Stimulated activated effector memory CD8-positive, alpha-beta T cell treated with anti-CD3 and anti-CD28 coated beads, Interleukin-12 subunit alpha, Interleukin-12 subunit beta, amount 100 ng/mL, for 72 hours (primary cell): ENCODE results near the gene BCKDHB.

ENCODE experiments used
- ATAC-seq: fragments of 150-1000 bp; cut with Tn5 transposase; 2 replicates; pipeline ENCODE4 v1.10.0; 2021
- DNase-seq, 2 donors: peaks; one replicate each; pipeline ENCODE4 v3.0.0; 2021 to 2022; ENCODE audit warnings: low spot score in 2 of 2
- H3K27ac Mint-ChIP-seq: one replicate; pipeline ENCODE4 v1.8.0; 2022; ENCODE audit warnings: mild to moderate bottlenecking, mixed read lengths
- H3K36me3 Mint-ChIP-seq: one replicate; pipeline ENCODE4 v1.8.0; 2022; ENCODE audit warnings: mild to moderate bottlenecking, mixed read lengths
- H3K4me1 Mint-ChIP-seq: one replicate; pipeline ENCODE4 v1.8.0; 2022; ENCODE audit warnings: mixed read lengths
- H3K4me3 Mint-ChIP-seq: one replicate; pipeline ENCODE4 v1.8.0; 2022; ENCODE audit warnings: mild to moderate bottlenecking, mixed read lengths
- H3K9me3 Mint-ChIP-seq: one replicate; pipeline ENCODE4 v1.8.0; 2022; ENCODE audit warnings: mixed read lengths

Gene BCKDHB

DNA sequence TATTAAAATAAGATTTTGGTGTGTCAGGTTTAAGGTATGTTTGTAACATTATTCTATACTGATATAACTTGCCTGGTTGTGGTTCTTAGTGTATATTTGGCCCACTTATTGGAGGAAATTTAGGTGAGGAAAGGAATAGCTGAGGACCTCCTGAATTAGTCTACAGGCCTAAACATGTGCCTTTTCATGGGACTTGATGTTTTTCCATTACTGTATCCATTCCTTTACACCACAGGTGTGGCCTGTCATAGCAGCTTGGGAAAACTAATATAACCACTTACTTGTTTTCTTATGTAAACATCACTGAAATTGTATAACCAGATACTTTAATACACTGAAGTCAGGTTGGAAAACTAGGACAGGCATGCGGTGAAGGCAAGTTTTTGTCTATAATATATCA, 27.6 kb downstream of the BCKDHB start:
- DNase-seq, result no peak
- ATAC-seq, result no peak
- H3K36me3 Mint-ChIP-seq, result peaks cover 20% of the 10 kb centered on the region
- H3K9me3 Mint-ChIP-seq, result no peaks in the 10 kb centered on the region
- no peaks in the 10 kb centered on the region for H3K4me1 Mint-ChIP-seq
- no peak overlapping the region for H3K27ac Mint-ChIP-seq
- H3K4me3 Mint-ChIP-seq, result no peak overlapping the region

- Mint-ChIP-seq H3K36me3 (no peaks in the 10 kb centered on the region), H3K9me3 (no peaks in the 10 kb centered on the region), H3K4me1 (no peaks in the 10 kb centered on the region), H3K27ac (no peak overlapping the region), H3K4me3 (no peak overlapping the region)
- DNase-seq, result no peak
- no peak for ATAC-seq
Observed at GRCh38 chr6:80142586-80142985, 36.1 kb downstream of the BCKDHB start.

DNA sequence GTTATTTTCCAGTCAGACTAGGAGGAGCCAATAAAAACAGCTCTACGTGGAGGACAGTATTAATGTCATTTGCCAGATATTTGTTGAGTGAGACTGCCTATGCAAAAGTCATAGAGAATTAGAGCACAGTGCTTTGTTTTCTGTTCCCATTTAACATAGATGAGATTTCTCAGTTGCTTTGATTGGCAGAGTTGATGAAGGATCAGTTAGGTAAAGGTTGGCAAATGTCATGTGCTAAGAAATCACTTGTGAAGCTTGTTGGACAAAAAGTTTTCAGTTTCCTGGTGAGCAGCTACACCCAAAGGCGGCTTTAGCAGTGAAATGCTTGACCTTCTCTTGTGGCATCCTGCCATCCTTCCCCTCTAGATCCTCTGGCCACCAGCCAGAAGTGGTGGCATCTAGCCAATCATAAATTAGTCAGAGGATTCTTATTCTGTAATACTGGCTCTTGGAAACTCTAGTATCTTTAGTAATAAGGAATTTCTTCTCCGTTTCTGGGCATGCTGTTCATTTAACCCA, 37.0 kb downstream of the BCKDHB start:
- no peaks in the 10 kb centered on the region for H3K36me3 Mint-ChIP-seq
- no peak overlapping the region for H3K27ac Mint-ChIP-seq
- no peak for ATAC-seq
- H3K4me3 Mint-ChIP-seq, result no peak overlapping the region
- H3K4me1 Mint-ChIP-seq, result no peaks in the 10 kb centered on the region
- no peaks in the 10 kb centered on the region for H3K9me3 Mint-ChIP-seq
- no peak for DNase-seq

GRCh38 chr6:80144753-80145315, 38.4 kb downstream of the BCKDHB start:
- Mint-ChIP-seq H3K4me3 (no peak overlapping the region), H3K4me1 (no peaks in the 10 kb centered on the region), H3K36me3 (no peaks in the 10 kb centered on the region), H3K9me3 (no peaks in the 10 kb centered on the region), H3K27ac (no peak overlapping the region)
- no peak for DNase-seq
- ATAC-seq, result no peak

DNA sequence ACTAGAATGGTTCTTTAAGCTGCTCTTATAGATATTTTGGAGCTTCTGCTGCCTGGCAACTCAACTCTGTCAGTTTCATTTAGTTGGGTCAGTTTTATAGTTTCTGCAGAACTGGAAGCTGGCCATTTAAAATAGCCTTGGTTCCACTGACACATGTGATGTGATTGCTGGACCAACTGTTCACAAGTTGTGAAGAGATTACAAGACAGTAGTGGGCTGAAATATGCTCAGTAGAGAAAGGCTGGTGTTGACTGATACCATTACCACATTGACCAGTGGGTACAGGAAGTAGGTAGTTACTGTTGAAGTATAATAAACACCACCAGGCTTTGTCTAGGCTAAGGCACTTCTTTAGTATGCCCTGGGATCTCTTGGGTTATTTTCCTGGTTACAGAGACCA, 39.0 kb downstream of the BCKDHB start:
- no peaks in the 10 kb centered on the region for H3K9me3 Mint-ChIP-seq
- no peaks in the 10 kb centered on the region for H3K4me1 Mint-ChIP-seq
- H3K27ac Mint-ChIP-seq, result no peak overlapping the region
- no peaks in the 10 kb centered on the region for H3K36me3 Mint-ChIP-seq
- no peak for ATAC-seq
- H3K4me3 Mint-ChIP-seq, result no peak overlapping the region
- DNase-seq, result no peak

DNA sequence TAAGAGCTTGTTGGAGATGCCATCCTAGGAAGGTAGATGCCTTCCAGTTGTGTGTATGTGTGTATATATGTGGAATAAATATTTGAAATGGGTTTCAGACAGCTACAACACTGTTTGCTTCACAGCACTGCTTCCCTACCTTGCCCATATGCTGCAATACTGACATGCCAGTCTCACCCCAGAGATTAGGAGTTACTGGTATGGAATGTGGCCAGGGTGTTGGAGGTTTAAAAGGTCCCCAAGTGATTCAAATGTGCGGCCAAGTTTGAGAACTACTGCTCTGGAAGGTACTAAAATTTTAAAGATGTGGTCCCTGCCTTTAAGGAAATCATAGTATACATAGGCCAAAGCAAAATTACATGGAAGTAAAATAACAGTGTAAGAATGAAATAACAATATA, 39.5 kb downstream of the BCKDHB start:
- no peaks in the 10 kb centered on the region for H3K36me3 Mint-ChIP-seq
- no peak overlapping the region for H3K27ac Mint-ChIP-seq
- no peak overlapping the region for H3K4me3 Mint-ChIP-seq
- no peaks in the 10 kb centered on the region for H3K9me3 Mint-ChIP-seq
- DNase-seq, result no peak
- ATAC-seq, result no peak
- H3K4me1 Mint-ChIP-seq, result no peaks in the 10 kb centered on the region

DNA sequence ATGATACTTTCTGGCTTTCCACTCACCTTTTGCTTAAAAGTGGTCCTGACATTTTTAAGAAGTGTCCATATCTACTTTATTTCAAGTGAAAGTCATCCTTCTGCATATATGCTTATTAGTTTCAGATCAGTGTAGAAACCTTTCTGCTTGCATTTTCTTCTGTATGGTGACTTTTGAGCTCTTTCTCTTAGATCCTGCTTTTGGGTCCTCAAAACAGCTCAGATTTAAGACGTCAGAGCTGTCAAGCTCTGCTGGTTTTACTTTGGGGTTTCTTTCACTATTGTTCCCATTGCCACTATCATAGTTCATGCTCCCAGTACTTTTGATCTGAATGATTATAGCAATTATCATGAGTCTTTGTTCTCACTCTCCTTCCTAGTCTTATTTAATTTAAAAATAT, 41.7 kb downstream of the BCKDHB start:
- H3K36me3 Mint-ChIP-seq, result no peaks in the 10 kb centered on the region
- no peak for DNase-seq
- no peak for ATAC-seq

DNA sequence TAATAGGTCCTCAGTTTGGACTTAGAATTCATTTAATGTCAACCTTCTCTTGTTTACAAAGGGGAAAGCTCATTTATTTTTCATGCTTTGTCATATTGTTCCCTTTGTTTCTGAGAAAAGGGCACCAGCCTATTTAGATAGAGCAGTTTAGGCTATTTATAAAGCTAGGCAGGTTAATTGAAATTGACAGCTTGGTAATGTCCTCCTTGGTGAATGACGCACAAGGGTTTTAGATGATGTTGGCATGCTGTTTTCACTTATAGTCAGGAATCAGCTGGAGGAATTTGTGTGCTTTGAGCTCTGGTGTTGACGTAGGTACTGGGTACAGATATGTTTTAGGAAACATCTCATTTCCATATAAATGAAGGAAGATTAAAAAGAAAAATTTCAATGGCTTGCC, 45.2 kb downstream of the BCKDHB start:
- ATAC-seq, result no peak
- Mint-ChIP-seq H3K4me3 (no peak overlapping the region), H3K36me3 (no peaks in the 10 kb centered on the region), H3K27ac (no peak overlapping the region), H3K9me3 (no peaks in the 10 kb centered on the region), H3K4me1 (no peaks in the 10 kb centered on the region)
- DNase-seq, result no peak

More for the DNA sequence above, 41.7 kb downstream of the BCKDHB start:
- no peak overlapping the region for H3K27ac Mint-ChIP-seq
- no peaks in the 10 kb centered on the region for H3K4me1 Mint-ChIP-seq
- no peak overlapping the region for H3K4me3 Mint-ChIP-seq
- no peaks in the 10 kb centered on the region for H3K9me3 Mint-ChIP-seq

DNA sequence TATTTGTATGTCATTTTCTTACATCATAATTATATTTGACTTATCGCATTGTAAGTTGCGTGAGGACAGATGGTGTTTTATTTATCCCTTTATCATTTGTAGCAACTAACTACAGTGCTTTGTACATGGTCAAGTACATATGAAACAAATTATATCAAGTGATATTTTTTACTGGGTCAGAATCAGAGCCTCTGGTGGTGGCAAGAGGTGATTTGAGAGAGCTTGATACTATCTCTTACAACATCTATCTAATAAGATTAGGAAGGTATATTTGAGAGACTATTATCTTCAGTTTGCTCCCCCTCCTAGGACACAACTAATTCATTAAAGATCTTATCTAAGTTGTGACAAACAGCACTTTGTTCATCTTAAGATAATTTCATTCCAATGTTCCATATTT, 47.7 kb downstream of the BCKDHB start:
- no peak for ATAC-seq
- H3K36me3 Mint-ChIP-seq, result no peaks in the 10 kb centered on the region
- H3K27ac Mint-ChIP-seq, result no peak overlapping the region
- no peak for DNase-seq
- no peak overlapping the region for H3K4me3 Mint-ChIP-seq
- no peaks in the 10 kb centered on the region for H3K9me3 Mint-ChIP-seq
- no peaks in the 10 kb centered on the region for H3K4me1 Mint-ChIP-seq

DNA sequence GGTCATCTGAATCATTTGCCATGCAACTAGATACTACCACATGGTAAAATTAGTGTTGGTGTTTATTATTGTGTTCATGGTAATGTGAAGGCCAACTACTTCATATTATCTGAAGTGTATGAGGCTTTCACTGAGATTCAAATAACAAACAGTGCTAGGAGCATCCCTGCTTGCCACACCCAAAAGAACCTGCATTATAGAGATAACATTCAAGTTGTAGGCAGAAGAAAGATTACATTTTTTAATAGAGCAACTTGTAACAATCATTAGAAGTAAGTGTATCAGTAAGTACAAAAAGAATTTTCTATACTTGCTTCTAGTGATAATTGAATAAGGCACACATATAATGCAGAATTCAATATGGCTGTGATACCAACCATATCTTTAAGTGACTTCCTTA, 49.8 kb downstream of the BCKDHB start:
- Mint-ChIP-seq H3K9me3 (no peaks in the 10 kb centered on the region), H3K4me1 (no peaks in the 10 kb centered on the region), H3K36me3 (no peaks in the 10 kb centered on the region), H3K27ac (no peak overlapping the region), H3K4me3 (no peak overlapping the region)
- ATAC-seq (no peak), DNase-seq (no peak)

GRCh38 chr6:80158478-80158989, 52.1 kb downstream of the BCKDHB start:
- no peaks in the 10 kb centered on the region for H3K9me3 Mint-ChIP-seq
- no peak overlapping the region for H3K27ac Mint-ChIP-seq
- H3K4me3 Mint-ChIP-seq, result no peak overlapping the region
- DNase-seq (no peak), ATAC-seq (peak; percentile 46)
- H3K36me3 Mint-ChIP-seq, result no peaks in the 10 kb centered on the region
- no peaks in the 10 kb centered on the region for H3K4me1 Mint-ChIP-seq

DNA sequence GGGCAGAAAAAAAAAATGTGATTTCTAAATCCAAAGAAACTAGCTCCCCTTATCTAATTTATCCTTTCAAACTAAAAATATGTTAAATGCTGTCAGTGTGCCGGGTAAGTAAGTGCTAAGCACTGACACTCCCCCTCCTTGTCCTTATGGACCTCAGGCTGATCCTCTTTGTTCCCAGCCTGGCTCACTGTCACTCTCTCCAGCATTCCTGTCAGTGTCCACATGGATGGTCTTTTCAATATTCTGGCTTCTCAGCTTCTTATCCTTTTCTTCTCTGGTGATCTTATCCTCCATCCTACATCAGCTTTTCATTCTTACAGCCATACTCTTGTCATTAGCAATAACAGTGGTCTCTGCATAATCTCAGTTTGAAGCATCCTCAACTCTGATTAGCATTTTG, 55.0 kb downstream of the BCKDHB start:
- Mint-ChIP-seq H3K27ac (no peak overlapping the region), H3K4me1 (no peaks in the 10 kb centered on the region), H3K4me3 (no peak overlapping the region), H3K9me3 (no peaks in the 10 kb centered on the region), H3K36me3 (no peaks in the 10 kb centered on the region)
- no peak for ATAC-seq
- DNase-seq, result no peak

DNA sequence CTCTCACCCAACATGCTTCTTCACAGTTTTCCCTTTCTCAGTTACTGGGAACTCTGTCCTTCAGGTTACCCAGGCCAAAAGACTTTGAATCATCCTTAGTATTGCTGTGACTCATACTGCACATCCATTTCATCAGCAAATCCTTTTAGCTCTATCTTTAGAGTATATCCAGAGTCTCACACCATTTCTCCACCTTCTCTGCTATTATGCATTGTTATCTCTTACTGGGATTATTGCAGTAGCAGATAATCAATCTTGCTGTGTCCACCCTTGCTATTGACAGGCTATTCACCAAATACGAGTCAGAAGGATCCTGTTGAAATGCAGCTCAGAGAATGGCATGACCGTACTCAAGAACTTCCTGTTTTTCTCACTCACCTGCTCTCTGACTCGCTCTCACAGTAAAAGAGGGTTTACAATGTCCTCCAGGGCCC, 57.3 kb downstream of the BCKDHB start:
- DNase-seq, result no peak
- peaks cover 6% of the 10 kb centered on the region for H3K36me3 Mint-ChIP-seq
- H3K4me1 Mint-ChIP-seq, result no peaks in the 10 kb centered on the region
- no peak overlapping the region for H3K27ac Mint-ChIP-seq
- no peak overlapping the region for H3K4me3 Mint-ChIP-seq
- peak; percentile 81 for ATAC-seq
- H3K9me3 Mint-ChIP-seq, result no peaks in the 10 kb centered on the region

- DNase-seq, result no peak
- no peak overlapping the region for H3K4me3 Mint-ChIP-seq
- ATAC-seq, result peak; percentile 97
- no peaks in the 10 kb centered on the region for H3K9me3 Mint-ChIP-seq
- no peak overlapping the region for H3K27ac Mint-ChIP-seq
- H3K36me3 Mint-ChIP-seq, result peaks cover 6% of the 10 kb centered on the region
- H3K4me1 Mint-ChIP-seq, result no peaks in the 10 kb centered on the region
Observed at GRCh38 chr6:80165143-80165542, 58.7 kb downstream of the BCKDHB start.

GRCh38 chr6:80165819-80166218, 59.3 kb downstream of the BCKDHB start:
- Mint-ChIP-seq H3K27ac (no peak overlapping the region), H3K36me3 (peaks cover 6% of the 10 kb centered on the region), H3K4me3 (no peak overlapping the region), H3K9me3 (no peaks in the 10 kb centered on the region), H3K4me1 (no peaks in the 10 kb centered on the region)
- no peak for ATAC-seq
- no peak for DNase-seq

DNA sequence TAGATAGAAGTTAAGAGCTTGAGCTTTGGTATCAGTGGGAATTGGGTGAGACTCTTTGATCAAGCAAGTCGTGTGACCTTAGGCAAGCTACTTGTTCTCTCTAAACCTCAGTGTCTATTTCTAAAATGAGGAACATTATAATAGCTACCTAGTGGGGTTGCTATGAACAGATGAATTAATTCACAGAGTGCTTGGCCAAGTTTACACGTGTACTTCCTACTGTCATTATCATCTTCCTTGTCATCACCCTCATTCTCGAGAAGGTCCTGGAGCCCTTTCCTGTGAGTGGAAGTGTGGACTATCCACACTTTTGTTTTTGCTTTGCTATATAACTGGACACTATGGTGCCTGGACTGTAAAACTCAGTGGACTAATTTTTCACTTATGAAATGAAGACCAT, 64.0 kb downstream of the BCKDHB start:
- peaks cover 6% of the 10 kb centered on the region for H3K36me3 Mint-ChIP-seq
- no peak overlapping the region for H3K27ac Mint-ChIP-seq
- no peaks in the 10 kb centered on the region for H3K4me1 Mint-ChIP-seq
- H3K9me3 Mint-ChIP-seq, result no peaks in the 10 kb centered on the region
- no peak for ATAC-seq
- no peak overlapping the region for H3K4me3 Mint-ChIP-seq
- no peak for DNase-seq

DNA sequence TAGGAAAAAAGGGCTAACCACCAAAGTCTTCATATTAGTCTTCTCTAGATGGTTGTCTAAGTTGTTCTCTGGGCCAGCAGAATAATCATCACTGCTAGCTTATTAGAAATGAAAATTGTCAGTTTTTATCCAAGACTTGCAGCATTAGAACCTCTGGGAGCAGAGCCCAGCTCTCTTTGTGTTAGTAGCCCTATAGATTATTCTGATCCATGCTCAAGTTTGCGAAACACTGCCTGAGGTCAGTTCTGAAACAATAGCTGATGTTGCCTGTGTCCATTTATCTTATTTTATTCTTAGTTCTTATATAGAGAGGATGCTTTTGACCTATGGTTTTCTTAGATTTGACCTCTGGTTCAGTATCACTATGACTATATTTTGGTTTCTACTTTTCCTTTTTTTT, 66.9 kb downstream of the BCKDHB start:
- Mint-ChIP-seq H3K4me3 (no peak overlapping the region), H3K36me3 (no peaks in the 10 kb centered on the region), H3K9me3 (no peaks in the 10 kb centered on the region), H3K27ac (no peak overlapping the region), H3K4me1 (no peaks in the 10 kb centered on the region)
- no peak for ATAC-seq
- DNase-seq, result no peak
